PC-9 (cell line): Measurements from ENCODE around the gene EIF4G3.

ENCODE experiments used
- CTCF ChIP-seq: fragments of 200-600 bp; sonication (generic); conservative IDR thresholded peaks from 2 replicates; pipeline ENCODE4 v1.6.1; 2017; ENCODE audit warnings: mixed run types, antibody characterized with exemption, mild to moderate bottlenecking, moderate library complexity
- EZH2 ChIP-seq: fragments of 200-600 bp; sonication (generic); IDR thresholded peaks from 2 replicates; pipeline ENCODE4 v1.8.0; 2017; ENCODE audit warnings: antibody characterized with exemption, low read depth

GRCh38 chr1:20950679-20951078, 226.0 kb downstream of the EIF4G3 start:
- TF ChIP-seq CTCF (no peak), EZH2 (no peak)
